CD1c-positive myeloid dendritic cell (primary cell): ENCODE results near the gene PTP4A2.
"Not testable (repeated sequence)": the region's sequence is repeated elsewhere in the genome, so short reads cannot be mapped to it uniquely, and the experiment has no call there.

ENCODE experiments used
- DNase-seq: peaks from one replicate; pipeline ENCODE4 v3.0.0-alpha.2; 2016; ENCODE audit errors: extremely low spot score

PTP4A2 gene

GRCh38 chr1:31924839-31925238, 13.3 kb downstream of the PTP4A2 start:
- DNase-seq, result no peak

DNA sequence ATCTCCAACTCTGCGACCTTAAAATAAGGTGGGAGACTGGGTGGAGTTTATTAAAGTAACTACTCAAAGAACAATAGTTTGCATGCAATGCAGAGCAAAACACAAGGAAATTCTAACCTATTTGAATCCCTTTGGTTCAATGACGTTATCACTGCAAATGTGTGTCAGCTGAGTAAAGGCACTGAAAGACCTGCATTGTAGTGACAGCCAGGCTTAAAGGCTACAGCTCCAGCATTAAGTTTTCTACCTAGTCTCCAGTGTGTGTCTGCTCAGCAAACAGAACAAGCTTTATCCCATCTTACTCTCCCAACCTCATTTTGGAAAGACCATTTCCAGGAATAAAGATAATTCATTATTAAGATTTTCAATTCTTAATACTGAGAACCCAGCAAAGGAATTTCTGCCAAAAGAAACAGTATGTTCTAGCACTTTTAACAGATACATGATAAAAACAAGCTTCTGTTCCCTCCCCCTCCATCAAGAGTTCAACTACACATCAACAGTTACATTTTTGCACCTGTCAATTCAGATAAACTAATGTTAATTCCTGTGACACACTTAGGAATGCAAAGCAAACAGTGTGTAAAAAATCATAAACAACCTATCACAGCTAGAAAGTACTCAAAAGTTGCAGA, 14.2 kb downstream of the PTP4A2 start:
- DNase-seq, result no peak

DNA sequence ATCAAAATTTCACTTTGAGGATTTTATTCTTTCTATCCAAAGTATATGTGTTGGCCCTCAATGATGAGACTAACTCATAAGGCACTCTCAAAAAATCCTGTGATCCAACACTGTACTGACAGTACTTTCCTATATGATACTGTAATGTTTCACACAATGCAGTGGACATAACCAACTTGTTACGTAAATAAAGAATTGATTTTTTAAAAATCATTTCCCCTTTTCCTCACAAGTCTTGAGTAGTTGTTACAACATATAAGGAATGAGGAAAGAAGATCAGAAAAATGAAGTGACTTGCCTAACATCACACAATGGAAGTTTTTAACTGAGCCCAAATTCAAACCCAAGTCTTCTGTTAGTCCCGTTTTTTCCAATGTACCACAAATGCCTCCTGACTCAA, 17.2 kb downstream of the PTP4A2 start:
- DNase-seq, result peak; percentile 83

- no peak for DNase-seq
These were observed 18.6 kb downstream of the PTP4A2 start for GRCh38 chr1:31919591-31919990.

DNA sequence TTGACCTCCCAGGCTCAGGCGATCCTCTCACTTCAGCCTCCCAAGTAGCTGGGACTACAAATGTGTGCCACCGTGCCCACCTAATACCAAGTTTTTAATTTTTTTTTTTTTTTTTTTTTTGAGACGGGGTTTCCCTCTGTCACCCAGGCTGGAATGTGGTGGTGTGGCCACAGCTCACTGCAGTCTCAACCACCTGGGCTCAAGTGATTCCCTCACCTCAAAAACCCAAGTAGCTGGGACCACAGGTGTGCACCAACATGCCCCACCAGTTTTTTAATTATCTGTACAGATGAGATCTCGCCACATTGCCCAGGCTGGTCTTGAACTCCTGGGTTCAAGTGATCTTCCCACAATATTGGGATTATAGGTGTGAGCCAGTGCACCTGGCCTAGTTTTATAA, 22.7 kb downstream of the PTP4A2 start:
- DNase-seq, result no peak

DNA sequence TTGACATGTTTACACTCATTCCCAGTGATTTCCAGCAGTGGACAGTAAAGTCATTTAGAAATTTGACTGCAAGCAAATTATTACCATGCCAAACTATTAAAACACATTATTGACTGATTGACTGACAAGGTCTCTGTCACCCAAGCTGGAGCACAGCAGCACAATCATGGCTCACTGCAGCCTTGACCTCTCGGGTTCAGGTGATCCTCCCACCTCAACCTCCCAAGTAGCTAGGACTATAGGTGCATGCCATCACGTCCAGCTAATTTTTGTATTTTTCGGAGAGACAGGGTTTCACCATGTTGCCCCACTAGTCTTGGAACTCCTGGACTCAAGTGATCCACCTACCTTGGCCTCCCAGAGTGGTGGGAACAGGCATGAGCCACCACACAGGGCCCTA, 24.2 kb downstream of the PTP4A2 start:
- no peak for DNase-seq

GRCh38 chr1:31912839-31913239, 25.3 kb downstream of the PTP4A2 start:
- DNase-seq, result peak; percentile 13

DNA sequence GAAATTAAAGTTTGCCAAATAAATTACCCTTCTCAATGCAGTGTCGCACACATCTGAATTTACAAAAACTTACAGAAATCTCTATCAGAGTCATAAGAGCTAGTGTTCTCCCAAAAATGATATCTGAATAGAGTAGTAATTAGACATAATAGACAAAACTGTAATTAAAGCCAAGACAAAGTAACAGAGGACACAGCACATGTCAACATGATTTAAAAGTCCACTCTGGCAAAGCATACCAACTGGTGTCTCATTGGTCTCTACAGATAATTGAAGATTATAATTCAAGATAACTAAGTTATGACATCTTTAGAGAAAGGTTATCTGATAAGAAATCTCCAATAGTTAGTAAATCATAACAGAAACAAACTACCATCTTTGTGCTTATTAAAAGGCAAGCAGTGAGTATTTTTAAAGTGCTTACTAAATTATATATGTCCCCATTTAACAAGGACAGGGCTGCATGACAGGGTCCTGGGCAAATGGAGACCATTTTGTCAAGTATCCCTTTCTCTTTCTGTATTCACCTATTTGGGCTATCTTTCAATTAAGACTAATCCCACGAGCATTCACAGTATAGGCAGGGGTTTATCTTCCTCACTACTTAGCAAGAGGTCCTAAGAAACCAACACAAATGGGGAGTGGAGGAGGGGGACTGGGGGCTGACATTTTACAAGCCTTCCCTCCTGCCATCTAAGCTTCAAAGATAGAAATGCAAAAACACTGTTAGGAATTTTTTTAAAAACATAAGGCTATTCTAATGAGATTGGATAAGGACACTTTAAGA, 26.0 kb downstream of the PTP4A2 start:
- no peak for DNase-seq

GRCh38 chr1:31910933-31911332, 27.2 kb downstream of the PTP4A2 start:
- peak; percentile 73 for DNase-seq

DNA sequence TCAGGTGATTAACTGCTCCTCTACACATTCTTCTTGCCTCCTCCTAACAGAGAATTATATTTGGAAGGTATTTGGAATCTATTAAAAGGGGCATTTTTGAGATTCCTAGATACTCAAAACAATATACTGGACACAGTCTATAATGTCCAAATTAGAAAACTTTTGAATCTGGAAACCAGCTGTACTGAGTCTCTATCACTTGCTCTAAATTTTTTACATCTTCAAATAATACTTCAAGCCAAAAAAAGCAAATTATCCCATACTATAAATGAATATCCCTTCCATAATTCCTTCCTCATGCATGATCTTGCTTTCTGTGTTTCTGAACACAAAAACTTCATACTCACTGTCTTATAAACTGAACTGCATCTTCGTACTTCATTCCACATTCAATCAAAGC, 28.5 kb downstream of the PTP4A2 start:
- DNase-seq, result no peak

DNA sequence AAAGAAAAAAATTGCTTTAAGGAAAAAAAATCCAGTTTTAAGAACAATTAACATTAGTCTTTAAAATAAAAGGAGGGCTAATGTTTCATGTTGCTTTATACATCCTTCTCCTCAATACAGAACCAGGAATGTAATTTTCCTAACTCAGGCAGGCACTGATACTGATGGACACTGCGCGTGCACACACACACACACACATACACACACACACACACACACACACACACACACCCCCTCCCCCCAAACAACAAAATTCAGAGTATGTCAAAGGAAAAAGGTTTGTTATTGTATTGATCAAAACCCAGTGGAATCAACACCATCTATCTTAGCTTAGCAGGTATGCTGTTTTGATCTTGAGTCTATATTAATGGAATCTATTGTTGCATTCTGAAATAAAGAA, 31.6 kb downstream of the PTP4A2 start:
- no peak for DNase-seq

DNA sequence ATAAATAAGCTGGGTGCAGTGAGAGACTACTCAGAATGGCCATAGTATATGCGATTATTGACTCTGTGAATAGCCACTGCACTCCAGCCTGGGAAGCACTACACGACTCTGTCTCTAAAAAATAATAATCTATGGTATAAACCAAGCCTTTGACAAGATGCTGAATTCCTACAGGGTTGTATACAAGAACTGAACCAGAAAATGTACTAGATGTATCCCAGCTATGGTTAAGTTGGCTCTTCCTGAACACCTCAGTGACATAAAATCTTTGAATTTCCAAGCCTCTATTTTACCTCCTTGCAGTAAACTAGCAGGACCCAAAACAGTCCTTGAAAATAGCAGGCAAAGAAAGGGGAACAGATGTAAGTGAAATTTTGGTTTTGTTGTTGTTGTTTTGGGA, 32.5 kb downstream of the PTP4A2 start:
- DNase-seq, result no peak

DNA sequence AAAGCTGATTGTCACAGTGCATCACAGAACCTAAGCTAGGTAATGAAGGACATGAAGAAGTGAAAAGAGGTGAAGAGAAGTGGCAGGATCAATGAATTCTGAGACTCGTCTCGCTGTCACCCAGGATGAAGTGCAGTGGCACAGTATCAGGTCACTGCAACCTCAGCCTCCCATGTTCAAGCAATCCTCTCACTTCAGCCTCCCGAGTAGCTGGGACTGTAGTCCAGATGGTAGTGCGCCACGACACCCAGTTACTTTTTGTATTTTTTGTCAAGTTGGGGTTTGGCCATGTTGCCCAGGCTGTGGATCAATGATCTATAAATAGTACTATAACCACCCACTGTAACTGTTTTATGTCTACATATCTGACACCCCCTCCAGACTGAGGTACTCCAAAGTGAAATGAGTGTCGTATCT, 33.1 kb downstream of the PTP4A2 start:
- DNase-seq, result no peak

GRCh38 chr1:31904339-31905092, 33.7 kb downstream of the PTP4A2 start:
- peak; percentile 61 for DNase-seq

DNA sequence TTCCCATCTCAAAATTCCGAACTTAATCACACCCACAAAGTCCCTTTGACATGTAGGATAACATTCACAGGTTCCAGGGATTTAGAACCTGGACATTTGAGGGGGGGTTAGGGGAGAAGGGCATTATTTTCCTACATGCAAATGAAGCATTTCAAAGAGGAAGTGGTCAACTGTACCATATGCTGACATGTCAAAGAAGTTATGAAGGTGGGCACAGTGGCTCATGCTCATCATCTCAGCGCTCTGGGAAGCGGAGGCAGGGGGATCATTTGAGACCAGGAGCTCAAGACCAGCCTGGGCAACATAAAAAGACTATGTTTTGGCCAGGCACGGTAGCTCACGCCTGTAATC, 35.7 kb downstream of the PTP4A2 start:
- no peak for DNase-seq

- peak; percentile 26 for DNase-seq
These were observed 36.2 kb downstream of the PTP4A2 start for GRCh38 chr1:31901838-31902509.

DNA sequence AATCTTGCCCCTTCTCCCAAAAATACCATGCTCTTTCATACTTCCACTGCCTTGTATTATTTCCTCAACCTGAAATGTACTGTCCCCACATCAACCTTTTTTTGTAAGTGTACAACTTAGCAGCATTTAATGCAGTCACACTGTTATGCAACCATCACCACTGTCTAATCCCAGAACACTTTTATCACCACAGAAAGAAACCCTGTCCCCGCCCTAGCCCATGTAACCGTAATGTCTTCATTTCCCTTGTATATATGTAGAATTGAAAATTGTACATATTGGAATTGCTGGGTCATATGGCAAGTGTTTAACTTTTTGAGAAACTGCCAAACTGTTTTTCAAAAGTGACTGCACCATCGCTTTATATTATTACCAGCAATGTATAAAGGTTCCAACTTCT, 37.4 kb downstream of the PTP4A2 start:
- no peak for DNase-seq

- no peak for DNase-seq
These were observed 40.6 kb downstream of the PTP4A2 start for GRCh38 chr1:31897526-31898100.

GRCh38 chr1:31895474-31896198, 42.5 kb downstream of the PTP4A2 start:
- DNase-seq, result not testable (repeated sequence)

- DNase-seq, result no peak
These were observed 46.9 kb downstream of the PTP4A2 start for GRCh38 chr1:31891280-31891679.

GRCh38 chr1:31888291-31888690, 49.9 kb downstream of the PTP4A2 start:
- DNase-seq, result no peak
